GM12864 (cell line): Measurements from ENCODE around the gene MYL6.

Experiments
- DNase-seq: peaks from one replicate; pipeline ENCODE4 v3.0.0-alpha.2; 2011; ENCODE audit warnings: low read depth
- H3K4me3 ChIP-seq: 2 replicates; pipeline ENCODE4 v1.5.1; 2011; ENCODE audit warnings: mild to moderate bottlenecking, low read depth, low read length, control low read depth
- TF ChIP-seq, protein P1 (sequence below): IDR thresholded peaks from 2 replicates; pipeline ENCODE4 v1.5.1; 2011; ENCODE audit warnings: low read depth, mild to moderate bottlenecking, moderate library complexity, low read length, control low read depth, inconsistent platforms; ENCODE audit errors: missing control alignments

Gene MYL6

GRCh38 chr12:56162468-56163290 lies 4.5 kb downstream of the MYL6 start:
- no peak overlapping the region for H3K4me3 ChIP-seq
- TF ChIP-seq, protein P1, sequence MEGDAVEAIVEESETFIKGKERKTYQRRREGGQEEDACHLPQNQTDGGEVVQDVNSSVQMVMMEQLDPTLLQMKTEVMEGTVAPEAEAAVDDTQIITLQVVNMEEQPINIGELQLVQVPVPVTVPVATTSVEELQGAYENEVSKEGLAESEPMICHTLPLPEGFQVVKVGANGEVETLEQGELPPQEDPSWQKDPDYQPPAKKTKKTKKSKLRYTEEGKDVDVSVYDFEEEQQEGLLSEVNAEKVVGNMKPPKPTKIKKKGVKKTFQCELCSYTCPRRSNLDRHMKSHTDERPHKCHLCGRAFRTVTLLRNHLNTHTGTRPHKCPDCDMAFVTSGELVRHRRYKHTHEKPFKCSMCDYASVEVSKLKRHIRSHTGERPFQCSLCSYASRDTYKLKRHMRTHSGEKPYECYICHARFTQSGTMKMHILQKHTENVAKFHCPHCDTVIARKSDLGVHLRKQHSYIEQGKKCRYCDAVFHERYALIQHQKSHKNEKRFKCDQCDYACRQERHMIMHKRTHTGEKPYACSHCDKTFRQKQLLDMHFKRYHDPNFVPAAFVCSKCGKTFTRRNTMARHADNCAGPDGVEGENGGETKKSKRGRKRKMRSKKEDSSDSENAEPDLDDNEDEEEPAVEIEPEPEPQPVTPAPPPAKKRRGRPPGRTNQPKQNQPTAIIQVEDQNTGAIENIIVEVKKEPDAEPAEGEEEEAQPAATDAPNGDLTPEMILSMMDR: no peak
- DNase-seq: no peak

GRCh38 chr12:56163533-56164344 lies 5.6 kb downstream of the MYL6 start:
- DNase-seq: no peak
- H3K4me3 ChIP-seq: no peak overlapping the region
- TF ChIP-seq, protein P1: no peak

DNA sequence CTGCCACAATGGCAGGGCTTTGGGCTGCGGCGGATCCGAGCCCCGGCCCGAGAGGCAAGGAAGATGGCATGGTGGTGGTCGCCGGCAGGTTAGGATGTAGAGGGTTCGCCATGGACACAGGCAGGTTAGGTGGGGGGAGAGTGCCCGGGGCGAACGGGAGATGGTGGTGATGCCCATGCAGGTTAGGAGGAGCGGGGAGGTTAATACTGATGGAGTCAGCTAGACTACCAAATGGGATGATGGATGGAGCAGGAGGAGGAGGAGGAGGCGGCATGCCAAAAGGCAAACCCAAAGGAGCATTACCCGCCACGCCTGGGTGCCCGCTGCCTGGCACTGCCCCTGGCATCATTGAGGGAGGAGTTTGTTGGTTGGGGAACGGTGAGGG lies 6.2 kb downstream of the MYL6 start:
- TF ChIP-seq, protein P1: no peak
- H3K4me3 ChIP-seq: no peak overlapping the region
- DNase-seq: no peak

DNA sequence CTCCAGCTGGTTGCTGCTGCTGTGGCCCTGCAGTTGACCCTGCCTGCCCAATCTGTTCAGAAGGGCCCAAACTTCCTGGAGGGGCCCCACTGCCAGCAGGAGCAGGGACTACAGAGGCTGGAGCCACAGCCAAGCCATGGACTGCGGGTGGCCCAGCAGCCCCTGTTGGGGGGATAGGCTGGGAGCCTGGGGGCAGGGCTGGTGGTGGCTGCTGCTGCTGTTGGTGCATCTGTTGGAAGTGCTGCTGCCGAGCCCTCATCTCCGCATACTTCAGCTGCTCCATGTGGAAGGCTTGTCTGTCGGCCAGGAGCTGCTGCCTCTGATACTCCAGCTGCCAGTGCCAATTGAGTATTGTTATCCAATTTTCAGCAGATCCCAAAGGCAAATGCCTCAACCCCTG lies 7.2 kb downstream of the MYL6 start:
- H3K4me3 ChIP-seq: no peak overlapping the region
- no peak for DNase-seq

GRCh38 chr12:56169229-56169759 lies 11.1 kb downstream of the MYL6 start:
- no peak for DNase-seq
- TF ChIP-seq, protein P1: no peak

More for the DNA sequence above, 7.2 kb downstream of the MYL6 start:
- TF ChIP-seq, protein P1: no peak

GRCh38 chr12:56172839-56173238 lies 14.7 kb downstream of the MYL6 start:
- H3K4me3 ChIP-seq: no peak overlapping the region
- DNase-seq: no peak
- TF ChIP-seq, protein P1: no peak

More at GRCh38 chr12:56169229-56169759, 11.1 kb downstream of the MYL6 start:
- H3K4me3 ChIP-seq: no peak overlapping the region
